HS-5 (cell line): ENCODE data around the gene WDR33.

Experiments
- DNase-seq: peaks from one replicate; pipeline ENCODE4 v3.0.0-alpha.2; 2012; ENCODE audit warnings: low read depth

WDR33 gene

DNA sequence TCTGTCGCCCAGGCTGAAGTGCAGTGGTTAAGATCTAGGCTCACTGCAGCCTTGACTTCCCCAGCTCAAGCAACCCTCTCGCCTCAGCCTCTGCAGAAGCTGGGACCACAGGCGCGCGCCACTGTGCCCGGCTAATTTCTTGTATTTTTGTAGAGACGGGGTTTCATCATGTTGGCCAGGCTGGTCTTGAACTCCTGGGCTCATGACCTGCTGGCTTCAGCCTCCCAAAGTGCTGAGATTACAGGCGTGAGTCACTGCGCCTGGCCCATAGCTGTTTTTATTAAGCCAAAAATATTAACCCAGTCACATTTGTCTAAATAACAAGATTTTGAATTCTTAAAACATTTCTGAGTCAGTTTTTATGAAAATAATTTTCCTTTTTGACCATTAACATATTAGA lies 116.0 kb downstream of the WDR33 start:
- no peak for DNase-seq

DNA sequence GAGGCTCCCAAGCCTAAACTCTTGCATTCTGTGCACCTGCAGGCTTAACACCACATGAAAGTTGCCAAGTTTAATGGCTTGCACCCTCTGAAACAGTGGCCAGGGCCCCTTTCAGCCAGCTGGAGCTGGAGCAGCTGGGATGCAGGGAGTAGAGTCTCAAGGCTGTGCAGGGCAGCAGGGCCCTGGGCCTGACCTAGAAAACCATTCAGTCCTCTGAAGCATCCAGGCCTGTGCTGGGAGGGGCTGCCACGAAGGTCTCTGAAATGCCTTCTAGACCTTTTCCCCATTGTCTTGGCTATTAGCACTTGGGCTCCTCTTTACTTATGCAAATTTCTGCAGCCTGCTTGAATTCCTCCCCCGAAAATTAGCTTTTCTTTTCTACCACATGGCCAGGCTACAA lies 120.3 kb downstream of the WDR33 start:
- DNase-seq = no peak

DNA sequence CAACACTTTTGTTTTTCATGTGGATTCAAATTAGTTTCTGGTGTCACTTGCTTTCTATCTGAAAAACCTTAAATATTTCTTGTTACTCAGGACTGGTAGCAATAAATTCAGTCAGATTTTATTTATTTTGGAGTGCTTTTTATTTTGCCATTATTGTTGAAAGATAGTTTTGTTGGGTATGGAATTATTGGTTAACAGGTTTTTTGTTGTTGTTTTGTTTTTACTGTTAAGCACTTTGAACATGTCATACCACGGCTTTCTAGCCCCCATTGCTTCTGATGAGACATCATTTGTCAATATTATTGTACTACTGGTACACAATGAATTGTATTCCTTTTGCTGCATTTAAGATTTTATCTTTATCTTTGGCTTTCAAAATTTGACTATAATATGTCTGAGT lies 122.6 kb downstream of the WDR33 start:
- DNase-seq = no peak

DNA sequence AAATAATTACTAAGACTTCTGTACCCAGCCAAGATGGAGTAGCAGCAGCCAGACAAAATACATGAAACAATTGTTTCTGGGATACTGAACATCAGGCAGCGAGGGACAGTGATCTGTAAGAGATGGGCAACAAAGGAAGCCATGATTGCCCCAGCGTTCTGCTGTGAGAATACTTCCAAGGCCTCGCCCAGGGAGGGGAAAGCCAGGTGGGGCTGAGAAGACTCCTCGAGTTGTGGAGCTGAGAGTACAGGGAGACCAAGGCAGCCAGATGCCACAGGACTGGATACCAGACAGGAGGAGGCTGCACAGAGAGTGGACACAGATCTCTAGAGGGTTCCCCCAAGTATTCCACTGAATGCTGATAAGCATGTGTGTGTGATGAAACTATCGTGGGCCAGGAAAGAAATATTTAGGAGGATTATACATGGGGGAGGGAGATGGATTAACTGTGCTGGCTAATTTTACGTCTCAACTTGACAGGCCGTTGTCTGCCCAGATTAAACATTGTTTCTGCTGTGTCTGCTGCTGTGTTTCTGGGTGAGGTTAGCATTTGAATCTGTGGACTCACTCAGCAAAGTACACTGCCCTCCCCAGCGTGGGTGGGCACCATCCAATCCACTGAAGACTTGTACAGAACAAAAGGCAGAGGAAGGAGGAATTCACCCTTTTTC lies 125.4 kb downstream of the WDR33 start:
- DNase-seq = no peak

DNA sequence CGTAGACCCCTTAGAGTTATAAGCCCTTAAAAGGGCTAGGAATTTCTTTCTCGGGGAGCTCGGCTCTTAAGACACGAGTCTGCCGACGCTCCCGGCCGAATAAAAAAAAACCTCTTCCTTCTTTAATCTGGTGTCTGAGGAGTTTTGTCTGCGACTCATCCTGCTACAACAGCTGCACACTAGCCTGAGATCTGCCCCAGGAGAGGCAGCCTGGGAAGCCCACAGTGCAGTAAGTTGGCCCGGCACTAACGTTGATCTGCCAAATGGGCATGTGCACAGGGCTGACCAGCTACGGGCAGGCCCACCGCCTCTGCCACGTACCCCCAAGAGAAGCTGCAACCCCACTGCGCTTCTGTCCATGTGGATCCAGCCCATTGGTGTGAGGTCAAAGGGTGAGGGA lies 127.2 kb downstream of the WDR33 start:
- no peak for DNase-seq

DNA sequence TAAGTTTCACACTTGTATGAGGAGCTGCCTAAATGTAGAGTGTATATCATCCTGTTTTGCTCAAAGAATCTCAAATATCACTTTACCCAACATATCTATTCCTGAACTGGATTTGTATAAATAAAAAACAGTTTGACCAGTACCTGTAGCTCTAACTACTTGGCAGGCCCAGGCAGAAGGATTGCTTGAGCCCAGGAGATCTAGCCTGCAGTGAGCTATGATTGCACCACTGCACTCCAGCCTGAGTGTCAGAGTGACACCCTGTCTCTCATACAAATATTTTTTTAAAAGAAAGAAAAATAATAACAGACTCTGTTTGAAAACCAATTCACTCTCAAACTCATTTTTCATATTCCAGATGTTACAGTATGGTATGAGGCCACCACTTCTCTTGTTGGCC lies 127.9 kb downstream of the WDR33 start:
- DNase-seq = no peak

DNA sequence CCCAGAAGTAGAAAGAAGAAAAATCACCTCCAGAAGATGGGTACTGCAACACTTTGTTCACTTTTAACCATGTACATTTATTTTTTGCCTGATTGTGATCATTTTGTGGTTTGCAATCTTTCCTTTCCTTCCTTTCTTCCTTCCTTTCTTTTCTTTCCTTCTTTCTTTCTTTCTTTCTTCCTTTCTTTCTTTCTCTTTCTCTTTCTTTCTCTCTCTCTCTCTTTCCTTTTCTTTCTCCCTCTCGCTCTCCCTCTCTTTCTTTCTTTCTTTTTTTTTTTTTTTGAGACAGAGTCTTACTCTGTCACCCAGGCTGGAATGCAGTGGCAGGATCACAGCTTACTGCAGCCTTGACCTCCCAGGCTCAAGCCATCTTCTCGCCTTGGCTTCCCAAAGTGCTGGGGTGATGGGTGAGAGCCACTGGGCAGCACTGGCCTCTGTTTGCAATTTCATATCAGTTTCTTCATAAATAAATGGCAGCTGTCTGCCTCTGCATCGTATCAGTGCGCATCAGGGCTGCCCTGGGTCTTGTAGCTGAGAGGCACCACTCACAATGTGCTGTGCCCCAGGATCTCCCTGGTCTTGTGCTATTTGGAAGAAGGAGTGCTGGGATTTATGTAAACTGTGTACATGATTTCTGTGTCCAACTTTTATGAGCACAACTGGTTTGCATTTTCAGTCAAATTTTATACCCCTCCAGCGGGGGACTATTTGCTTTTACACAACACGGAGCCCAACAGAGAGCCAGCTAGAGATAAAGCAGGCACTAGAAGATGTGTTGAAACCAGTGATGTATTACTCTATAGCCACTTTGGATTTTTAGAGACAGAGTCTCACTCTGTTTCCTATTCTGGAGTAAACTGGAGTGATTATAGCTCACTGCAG lies 128.8 kb downstream of the WDR33 start:
- no peak for DNase-seq

DNA sequence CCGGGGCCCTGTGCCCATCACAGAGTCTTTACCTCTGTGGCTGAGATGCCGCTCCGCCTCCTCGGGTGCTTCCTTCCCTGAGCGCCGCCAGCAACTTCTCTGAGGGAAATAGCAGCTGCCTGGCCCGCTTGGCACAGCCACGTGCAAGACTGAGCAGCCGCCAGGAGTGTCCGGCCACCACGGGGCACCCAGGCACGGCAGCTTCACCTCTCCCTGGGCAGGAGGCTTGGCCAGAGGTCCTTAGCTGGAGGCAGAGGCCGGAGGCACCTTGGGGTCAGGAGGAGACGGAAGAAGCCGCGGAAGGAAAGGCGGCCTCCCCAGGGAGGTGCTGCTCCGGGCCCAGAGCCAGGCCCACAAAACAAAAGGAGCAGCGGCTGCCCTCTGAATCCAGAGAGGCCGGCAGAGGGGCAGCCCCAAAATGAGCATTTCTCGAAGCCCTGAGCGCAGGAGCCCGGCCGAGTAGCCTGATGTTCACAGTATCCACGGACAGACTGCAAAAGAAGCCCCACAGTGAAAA lies 129.6 kb downstream of the WDR33 start:
- no peak for DNase-seq

DNA sequence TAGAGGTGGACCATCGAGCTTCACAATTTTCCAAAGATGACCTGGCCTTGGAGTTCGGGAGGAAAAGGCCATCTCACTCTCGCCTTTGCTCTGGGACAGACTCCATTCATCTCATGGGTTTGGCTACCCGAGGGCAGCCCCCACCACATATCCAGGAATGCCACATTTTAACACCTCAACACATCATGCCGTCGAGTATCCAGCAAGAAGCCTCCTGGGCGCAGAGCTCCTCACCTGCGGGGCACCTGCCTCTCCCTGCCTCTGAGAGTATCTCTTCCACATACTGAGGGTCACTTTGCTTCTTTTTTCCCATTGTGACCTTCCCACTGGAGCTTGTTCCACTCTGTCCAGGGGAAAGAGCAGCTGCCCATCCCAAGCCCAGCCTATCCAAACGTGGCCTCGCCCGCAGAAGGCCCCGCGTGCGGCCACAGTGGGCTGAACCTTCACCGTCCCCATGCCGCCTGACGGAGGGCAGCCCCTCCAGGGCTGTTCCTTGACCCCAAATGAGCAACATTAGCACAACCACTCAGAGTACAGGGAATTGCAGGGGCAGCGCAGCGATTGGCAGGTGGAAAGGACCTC lies 130.2 kb downstream of the WDR33 start:
- no peak for DNase-seq

DNA sequence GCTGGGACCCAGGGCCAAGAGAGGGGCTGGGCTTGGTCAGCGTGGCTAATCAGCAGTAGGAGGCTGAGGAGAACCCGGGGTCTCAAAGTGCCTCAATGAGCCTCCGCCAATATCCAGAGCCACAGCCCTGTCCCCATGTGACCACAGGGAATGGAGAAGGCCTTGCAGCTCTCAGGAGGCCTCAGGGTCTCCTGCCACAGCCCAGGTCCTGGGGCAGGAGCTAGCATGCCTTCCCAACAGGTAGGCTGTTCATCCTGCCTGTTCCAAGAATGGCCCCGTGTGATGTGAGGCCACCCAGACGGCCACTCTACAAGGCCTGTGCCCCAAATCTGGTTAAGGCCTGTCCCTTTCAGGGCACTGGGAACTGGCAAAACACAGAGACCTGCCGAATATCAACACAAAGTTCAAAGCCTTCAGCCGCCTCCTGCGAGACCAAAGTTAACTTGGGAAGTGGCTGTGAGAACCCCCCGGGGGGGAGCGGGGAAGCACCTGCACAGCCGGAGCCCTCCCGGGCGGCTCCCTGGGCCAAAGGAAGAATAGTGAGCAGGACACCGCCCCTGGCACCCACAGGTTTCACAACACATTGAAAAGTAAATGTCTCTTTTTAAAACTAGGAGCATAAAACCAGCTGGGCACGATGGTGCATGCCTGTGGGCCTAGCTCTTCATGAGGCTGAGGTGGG lies 131.2 kb downstream of the WDR33 start:
- no peak for DNase-seq

DNA sequence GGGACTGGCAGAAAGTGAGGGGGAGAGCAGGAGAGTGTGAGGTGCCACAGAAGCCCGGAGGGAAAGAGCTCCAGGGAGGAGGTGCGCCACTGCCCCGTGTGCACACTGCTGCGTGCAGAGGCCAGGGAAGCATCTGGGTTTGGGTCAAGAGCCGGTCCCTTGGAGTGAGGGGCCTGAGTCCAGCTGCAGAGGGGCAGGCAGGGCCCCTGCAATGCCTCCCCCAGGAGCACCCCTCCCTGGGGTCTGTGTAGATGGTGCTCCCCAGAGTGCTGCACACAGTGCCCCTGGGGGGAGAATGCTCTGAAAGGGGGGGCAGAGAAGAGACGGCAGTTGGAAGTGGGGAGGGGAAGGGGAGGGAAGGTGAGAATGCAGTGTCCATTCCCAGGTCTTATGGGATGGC lies 132.0 kb downstream of the WDR33 start:
- DNase-seq = no peak

DNA sequence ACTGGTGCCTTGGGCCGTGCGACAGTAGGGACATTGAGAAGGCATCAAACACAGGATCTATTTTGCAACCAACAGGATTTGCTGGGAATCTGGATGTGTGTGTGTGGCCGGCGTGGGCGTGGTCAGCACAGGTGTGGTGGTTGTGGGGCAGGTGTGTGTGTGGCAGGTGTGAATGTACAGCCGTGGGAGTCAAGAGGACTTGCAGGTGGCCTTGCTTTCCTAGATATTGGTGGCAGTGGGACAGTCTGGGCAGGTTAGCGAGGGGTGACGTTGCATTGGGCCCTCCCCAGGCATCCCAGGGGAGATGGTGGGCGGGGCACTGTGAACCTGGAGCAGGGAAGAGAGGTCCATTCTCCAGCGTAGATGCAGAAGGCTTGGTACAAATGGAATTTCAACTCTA lies 132.4 kb downstream of the WDR33 start:
- DNase-seq = no peak

DNA sequence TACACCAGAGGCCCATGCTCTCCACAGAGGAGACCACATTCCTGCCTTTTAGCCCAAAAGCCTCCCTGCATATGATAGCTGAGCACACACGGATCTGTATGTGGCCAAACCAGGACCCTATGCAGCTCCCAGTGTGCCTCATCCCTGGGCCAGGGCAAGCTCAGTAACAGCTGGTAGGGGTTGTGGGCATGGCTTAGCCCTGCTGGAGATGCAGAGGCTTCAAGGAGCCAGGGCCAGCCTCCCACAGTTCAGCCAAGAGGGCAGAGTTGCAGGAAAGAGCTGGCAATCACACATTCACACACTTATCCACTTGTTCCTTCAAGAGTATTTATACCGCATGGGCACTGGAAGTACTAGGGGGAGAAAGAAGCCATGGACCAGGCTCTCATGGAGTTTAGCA lies 134.1 kb downstream of the WDR33 start:
- DNase-seq = no peak

DNA sequence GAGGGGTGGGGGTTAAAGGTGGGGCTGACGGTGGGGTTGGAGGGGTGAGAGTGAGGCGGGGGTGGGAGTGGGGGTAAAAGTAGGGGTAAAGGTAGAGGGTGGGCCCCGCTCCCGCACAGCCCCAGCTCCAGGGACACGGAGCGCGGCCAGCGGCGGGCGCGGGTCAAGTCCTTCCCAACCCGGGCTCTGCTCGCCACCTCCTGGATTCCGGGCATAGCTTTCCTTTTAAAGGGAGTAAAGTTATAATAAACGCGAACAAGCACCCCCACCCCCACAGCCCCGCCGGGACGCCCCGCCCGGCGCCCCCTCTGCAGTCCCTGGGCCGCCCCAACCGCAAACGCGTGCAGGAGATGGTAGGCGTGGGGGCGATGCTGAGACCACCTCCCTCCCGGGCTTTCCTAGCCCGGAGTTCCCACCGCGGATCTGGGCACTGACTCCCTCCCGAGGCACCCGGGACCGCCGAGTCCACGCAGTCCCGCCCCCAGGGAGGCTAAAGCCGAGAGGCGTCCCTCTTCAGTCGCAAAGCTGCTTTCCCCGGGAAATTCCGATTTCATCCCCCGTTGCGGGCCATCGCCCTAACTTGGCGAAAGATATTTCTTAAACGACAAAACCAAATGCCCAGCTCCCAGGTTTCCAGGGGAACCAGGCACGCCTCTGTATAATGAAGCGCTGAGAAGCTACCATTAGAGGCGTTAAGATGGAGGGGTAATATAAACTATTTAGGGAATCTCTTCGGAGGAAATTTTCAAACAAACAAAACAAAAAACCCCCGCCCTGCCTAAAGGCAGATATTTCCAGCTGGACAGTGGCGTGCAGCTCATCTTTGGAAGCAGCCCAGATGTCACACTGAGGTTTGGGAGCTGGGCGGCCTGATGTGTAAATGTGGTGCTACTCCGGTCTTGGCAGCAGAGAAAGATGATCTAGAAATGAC lies 135.4 kb downstream of the WDR33 start, which contains the start of gene LIMS2:
TSS of gene LIMS2 (minus strand) at position 200 of the 931 bp plus-strand sequence. CDS start 506 bp downstream, outside the sequence.
- no peak for DNase-seq

DNA sequence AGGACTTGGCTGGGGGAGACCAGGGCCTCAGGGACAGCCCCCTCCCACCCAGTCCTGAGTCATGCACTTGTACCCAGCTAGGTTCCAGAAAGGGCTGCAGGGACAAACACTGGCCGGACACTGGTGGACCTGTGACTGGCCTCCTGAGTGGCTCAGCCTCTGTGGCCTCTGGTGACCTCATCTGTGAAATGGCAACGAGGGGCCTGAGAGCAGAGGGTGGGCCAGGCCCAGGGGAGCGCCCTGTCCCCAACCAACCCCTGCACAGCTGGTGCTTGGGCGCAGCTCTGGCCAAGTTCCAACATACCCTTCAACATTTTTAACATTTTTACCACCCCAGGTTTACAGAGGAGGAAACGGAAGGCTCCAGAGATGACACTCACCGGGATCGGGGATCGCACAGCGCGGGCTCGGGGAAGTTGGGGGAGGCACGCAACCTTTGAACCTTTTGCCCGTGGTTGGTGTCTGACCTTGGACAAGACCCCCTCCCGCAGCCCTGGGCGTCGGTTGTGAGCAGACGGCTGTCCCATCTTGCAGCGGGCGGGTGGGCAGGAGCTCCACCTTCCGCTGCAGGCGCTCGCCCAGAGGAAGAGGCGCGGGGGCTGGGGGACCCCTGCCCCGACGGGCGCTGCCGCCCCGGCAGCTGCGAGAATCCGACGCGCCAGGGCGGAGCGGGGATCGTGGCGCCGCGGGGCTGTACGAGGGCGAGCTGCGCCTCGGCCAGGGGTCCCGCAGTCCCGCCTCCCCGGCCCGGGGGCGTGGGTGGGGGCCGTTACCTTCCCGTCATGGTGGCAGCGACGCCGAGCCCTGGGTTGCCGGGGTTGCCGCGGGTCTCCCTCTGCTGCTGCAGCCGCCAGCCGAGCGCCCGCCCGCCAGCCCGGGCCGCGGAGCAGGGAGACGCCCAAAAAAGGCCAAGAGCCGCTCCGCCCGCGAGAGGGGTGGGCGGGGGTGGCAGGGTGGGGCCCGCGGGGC lies 136.4 kb downstream of the WDR33 start:
- DNase-seq = no peak

DNA sequence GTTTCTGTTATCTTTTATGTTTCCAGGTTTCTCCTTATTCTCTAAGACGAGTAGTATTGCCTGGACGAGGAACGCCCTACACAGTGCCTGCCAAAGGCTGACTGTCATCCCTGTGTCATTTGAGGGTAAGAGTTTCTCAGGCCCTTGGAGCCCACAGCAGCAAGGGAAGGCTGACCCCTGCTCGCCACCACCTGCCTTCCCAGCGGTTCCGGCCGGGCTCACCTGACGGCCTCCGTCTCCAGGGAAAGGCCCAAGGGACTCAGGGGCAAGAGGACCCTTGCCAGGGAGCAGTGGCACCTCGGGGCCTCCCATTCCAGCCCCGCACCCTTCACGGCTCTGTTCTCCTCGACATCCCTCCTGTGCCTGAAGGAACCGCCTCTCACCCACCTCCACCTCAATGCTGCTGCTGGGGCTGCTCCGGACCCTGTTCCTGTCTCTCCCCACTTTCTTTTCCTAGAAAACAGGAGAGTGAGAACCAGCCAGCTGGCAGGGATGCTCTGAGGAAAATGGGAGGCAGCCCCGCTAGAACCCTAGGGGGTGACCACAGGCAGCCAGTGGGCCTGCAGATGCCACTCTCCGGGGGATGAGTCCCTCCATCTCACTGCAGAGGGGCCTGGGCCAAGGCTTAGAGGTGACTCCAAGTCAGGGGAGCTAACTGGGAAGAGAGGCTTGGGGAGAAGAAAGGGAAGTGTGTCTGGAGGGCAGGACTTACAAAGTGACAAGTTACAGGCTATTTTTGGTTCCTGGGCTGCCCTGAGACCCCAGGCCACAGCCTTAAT lies 137.5 kb downstream of the WDR33 start:
- DNase-seq = no peak

DNA sequence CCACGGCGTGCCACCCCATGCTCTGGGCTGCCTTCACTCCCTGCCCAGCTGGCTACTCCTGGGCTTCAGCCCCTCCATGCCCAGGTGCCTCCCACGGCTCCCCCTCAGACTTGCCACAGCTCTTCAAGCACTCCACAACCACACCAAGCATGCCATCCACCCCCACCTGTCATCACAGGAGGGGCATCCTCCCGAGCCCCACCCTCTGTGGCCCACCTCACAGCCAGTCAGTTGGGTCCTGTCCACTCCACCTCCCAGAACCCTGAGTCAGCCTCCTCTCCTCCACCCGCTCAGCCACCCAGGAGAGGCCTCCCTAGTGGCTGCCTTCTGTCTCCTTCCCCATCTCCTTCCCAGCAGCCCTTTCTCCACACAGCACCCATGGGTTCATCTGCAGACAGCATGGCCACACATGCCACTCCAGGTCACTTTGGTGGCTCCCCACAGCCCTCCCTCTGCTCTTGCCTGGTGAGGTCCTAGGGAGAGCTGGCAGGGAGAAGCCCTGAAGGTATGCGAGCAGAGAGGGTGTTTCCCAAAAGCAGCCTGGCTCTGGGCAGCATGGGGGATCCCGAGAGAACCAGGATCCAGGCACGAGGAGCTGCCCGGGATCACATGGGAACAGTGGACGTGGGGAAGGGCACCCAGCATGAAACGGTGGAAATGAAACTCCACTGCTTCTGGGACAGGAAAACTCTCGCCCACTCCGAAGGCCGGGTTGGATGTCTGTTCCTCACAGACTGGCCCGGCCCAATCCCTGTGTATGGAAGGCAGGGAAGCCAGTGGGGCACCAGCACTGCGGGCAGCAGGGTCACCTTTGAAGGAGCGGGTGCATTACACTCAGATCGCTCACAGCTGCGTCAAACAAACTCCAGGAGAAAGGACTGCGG lies 138.4 kb downstream of the WDR33 start:
- DNase-seq = no peak
